HFFc6 (cell line): ENCODE data around the gene EPGN. TPM values are rescaled to one million over a fixed set of nuclear protein-coding genes. Genes with fewer than 3 reads are reported as not detected.

Source experiments
- DNase-seq: peaks from one replicate; pipeline ENCODE4 v3.0.0-alpha.2; 2018
- H3K27ac Mint-ChIP-seq: 2 replicates; pipeline ENCODE4 v1.8.0; 2020; ENCODE audit warnings: mild to moderate bottlenecking, mixed read lengths
- H3K27me3 Mint-ChIP-seq: 2 replicates; pipeline ENCODE4 v1.8.0; 2021; ENCODE audit warnings: mild to moderate bottlenecking, moderate library complexity, mixed read lengths; ENCODE audit not compliant: insufficient read depth
- H3K36me3 Mint-ChIP-seq: 2 replicates; pipeline ENCODE4 v1.8.0; 2021; ENCODE audit warnings: low read depth, mixed read lengths
- H3K4me1 Mint-ChIP-seq: 2 replicates; pipeline ENCODE4 v1.8.0; 2020; ENCODE audit warnings: low read depth, mixed read lengths
- H3K4me3 Mint-ChIP-seq: 2 replicates; pipeline ENCODE4 v1.8.0; 2020; ENCODE audit warnings: mild to moderate bottlenecking, moderate library complexity, mixed read lengths
- H3K9me3 Mint-ChIP-seq: 2 replicates; pipeline ENCODE4 v1.8.0; 2020; ENCODE audit warnings: mild to moderate bottlenecking, mixed read lengths
- CTCF ChIP-seq: fragments of 200-600 bp; sonication (generic); IDR thresholded peaks from 2 replicates; pipeline ENCODE4 v1.5.0; 2021; ENCODE audit warnings: antibody characterized with exemption, mild to moderate bottlenecking
- total RNA-seq, 6 experiments: library from RNA; stranded (reverse); fragmentation: NEBNext Ultra II Directional; extraction: Animal tissue kit (Norgen Biotek cat#: 25700); gene quantifications; 2 replicates in 1 of 6; 3 replicates in 5 of 6; pipeline ENCODE4 v1.2.3, GENCODE V29; 2021

EPGN gene
- total RNA-seq, 6 experiments from 2014 or later, result 0.33 to 3.3 (median 0.71) TPM; not detected in 1

DNA sequence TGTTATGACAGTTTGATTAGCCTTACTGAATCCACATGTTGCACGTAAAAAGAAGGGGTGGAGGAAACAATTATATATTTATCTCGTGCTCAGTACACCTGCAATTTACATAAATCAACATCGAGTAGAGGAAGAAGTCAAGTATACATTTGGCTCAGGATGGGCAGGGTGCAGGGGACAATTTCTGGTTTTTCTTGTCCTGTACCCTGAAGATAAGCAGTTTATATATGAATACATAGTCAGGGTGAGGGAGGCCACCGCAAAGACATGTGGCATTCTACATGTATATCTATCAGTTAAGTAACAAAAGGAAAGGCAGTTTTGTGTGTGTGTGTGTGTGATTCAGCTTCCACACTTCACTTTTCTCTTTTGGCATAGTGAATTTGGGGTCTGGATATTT is 45.6 kb downstream of the EPGN start:
- TF ChIP-seq CTCF, result no peak
- no peak overlapping the region for H3K4me3 Mint-ChIP-seq
- DNase-seq, result no peak
- peaks cover 3% of the 10 kb centered on the region for H3K27me3 Mint-ChIP-seq
- no peak overlapping the region for H3K27ac Mint-ChIP-seq
- peaks cover 5% of the 10 kb centered on the region; the same call in 1 of the 2 replicates for H3K36me3 Mint-ChIP-seq
- H3K9me3 Mint-ChIP-seq, result no peaks in the 10 kb centered on the region
- H3K4me1 Mint-ChIP-seq, result peaks cover 32% of the 10 kb centered on the region

- no peaks in the 10 kb centered on the region for H3K9me3 Mint-ChIP-seq
- H3K27ac Mint-ChIP-seq, result no peak overlapping the region
- peaks cover 5% of the 10 kb centered on the region; the same call in 1 of the 2 replicates for H3K36me3 Mint-ChIP-seq
- H3K4me1 Mint-ChIP-seq, result peaks cover 59% of the 10 kb centered on the region
- H3K27me3 Mint-ChIP-seq, result no peaks in the 10 kb centered on the region; the same call in none of the 2 replicates
- DNase-seq, result no peak
- no peak overlapping the region for H3K4me3 Mint-ChIP-seq
- no peak for TF ChIP-seq CTCF
Observed at GRCh38 chr4:74357965-74358364, 49.7 kb downstream of the EPGN start.

DNA sequence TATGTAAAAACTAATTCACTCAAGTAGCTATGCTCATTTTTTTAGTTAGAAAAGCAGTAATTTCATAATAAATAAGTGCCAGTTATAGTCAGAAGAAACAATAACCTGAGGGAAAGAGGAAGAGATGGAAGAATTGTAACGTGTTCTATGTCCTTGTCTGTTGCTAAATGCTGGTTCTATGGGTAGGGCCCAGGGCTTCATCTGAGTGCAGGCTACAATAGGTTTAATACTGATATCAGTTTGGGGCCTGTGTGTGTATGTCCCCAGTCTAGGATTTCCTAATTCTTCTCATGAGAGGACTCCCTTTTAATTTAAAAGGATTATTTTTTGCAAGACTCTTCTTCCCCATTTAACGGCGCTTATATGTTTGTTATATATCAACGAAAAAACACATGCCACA is 53.4 kb downstream of the EPGN start:
- Mint-ChIP-seq H3K27me3 (no peaks in the 10 kb centered on the region; the same call in 1 of the 2 replicates), H3K4me1 (peaks cover 61% of the 10 kb centered on the region), H3K9me3 (no peaks in the 10 kb centered on the region), H3K4me3 (no peak overlapping the region), H3K27ac (peak overlapping the region; percentile 84), H3K36me3 (peaks cover 1% of the 10 kb centered on the region; the same call in 1 of the 2 replicates)
- no peak for DNase-seq
- TF ChIP-seq CTCF, result no peak

GRCh38 chr4:74362347-74362746 is 54.1 kb downstream of the EPGN start:
- H3K27ac Mint-ChIP-seq, result peak overlapping the region; percentile 84
- peak; percentile 66 for DNase-seq
- no peaks in the 10 kb centered on the region for H3K9me3 Mint-ChIP-seq
- TF ChIP-seq CTCF, result no peak
- H3K4me1 Mint-ChIP-seq, result peaks cover 68% of the 10 kb centered on the region
- H3K4me3 Mint-ChIP-seq, result peak overlapping the region; percentile 60
- no peaks in the 10 kb centered on the region for H3K36me3 Mint-ChIP-seq
- H3K27me3 Mint-ChIP-seq, result no peaks in the 10 kb centered on the region; the same call in 1 of the 2 replicates

DNA sequence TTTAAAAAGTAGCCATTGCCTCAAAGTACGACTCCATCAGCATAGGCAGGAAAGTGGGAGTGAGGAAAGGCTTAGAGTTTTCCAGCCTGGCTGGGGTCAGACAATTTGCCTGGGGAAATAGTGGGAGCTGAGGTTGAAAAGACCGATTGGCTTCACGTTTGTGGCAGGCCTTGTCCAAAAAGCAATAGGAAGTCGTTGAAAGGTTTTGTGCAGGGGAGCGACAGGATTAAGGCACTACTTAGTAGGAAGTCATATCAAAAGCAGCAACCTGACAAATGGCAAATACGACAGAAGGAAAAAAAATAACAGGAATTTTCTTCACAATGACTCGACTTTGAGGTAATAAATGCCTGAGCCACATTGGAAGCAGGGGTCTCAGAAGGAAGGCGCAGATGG is 56.0 kb downstream of the EPGN start:
- TF ChIP-seq CTCF, result no peak
- no peaks in the 10 kb centered on the region for H3K27me3 Mint-ChIP-seq
- peak overlapping the region; percentile 95 for H3K27ac Mint-ChIP-seq

More for the DNA sequence above, 56.0 kb downstream of the EPGN start:
- Mint-ChIP-seq H3K4me3 (peak overlapping the region; percentile 97), H3K36me3 (peaks cover 9% of the 10 kb centered on the region), H3K4me1 (peaks cover 69% of the 10 kb centered on the region), H3K9me3 (no peaks in the 10 kb centered on the region)
- DNase-seq, result no peak
